MG63 (cell line): ENCODE results near the gene DCLRE1B. TPM values are rescaled to one million over a fixed set of nuclear protein-coding genes. Genes with fewer than 3 reads are reported as not detected.
"Not testable (repeated sequence)": the region's sequence is repeated elsewhere in the genome, so short reads cannot be mapped to it uniquely, and the experiment has no call there.

Experiments used
- DNase-seq: peaks from one replicate; pipeline ENCODE4 v3.0.0-alpha.2; 2020
- H3K27me3 ChIP-seq: fragments of 250-450 bp; sonication (Bioruptor Pico); 2 replicates; pipeline ENCODE4 v1.5.1; 2020; ENCODE audit warnings: mild to moderate bottlenecking, moderate library complexity
- H3K36me3 ChIP-seq: fragments of 250-450 bp; sonication (Bioruptor Pico); 2 replicates; pipeline ENCODE4 v1.5.1; 2020; ENCODE audit warnings: mild to moderate bottlenecking, moderate library complexity
- H3K4me3 ChIP-seq: fragments of 250-450 bp; sonication (Bioruptor Pico); 2 replicates; pipeline ENCODE4 v1.5.1; 2020; ENCODE audit warnings: mild to moderate bottlenecking, moderate library complexity
- H3K9me3 ChIP-seq: fragments of 250-450 bp; sonication (Bioruptor Pico); 2 replicates; pipeline ENCODE4 v1.5.1; 2020; ENCODE audit warnings: mild to moderate bottlenecking, moderate library complexity
- total RNA-seq: library from RNA; depleted of rRNA; stranded (reverse); fragments of >200 nt; shearing (Covaris generic); gene quantifications from 2 replicates; pipeline ENCODE4 v1.2.3, GENCODE V29; 2014; ENCODE audit warnings: low replicate concordance

Gene DCLRE1B
- total RNA-seq, 1 experiment from 2014 or later: 11.6 TPM

DNA sequence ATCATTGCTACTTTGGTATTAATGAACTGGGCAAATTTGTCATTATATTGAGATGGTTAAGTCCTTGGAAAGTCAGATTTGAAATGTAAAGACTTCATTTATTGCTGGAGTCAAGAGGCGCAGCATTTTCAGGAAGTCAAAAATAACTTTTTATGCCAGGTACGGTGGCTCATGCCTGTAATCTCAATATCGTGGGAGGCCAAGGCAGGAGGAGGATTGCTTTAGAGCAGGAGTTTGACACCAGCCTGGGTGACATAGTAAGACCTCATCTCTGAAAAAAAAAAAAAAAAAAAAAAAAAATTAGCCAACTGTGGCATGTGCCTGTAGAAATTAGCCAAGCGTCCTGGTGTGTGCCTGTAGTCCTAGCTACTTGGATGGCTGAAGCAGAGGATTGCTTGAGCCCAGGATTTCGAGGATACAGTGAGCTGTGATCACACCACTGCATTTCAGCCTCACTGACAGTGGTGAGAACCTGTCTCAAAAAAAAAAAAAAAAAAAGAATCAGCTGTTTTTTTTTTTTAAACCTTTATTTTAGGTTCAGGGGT is 29.5 kb downstream of the DCLRE1B start:
- no peak for DNase-seq
- Histone ChIP-seq H3K4me3 (no peak overlapping the region), H3K27me3 (no peaks in the 10 kb centered on the region), H3K36me3 (peaks cover 4% of the 10 kb centered on the region; the same call in 1 of the 2 replicates), H3K9me3 (no peaks in the 10 kb centered on the region)

DNA sequence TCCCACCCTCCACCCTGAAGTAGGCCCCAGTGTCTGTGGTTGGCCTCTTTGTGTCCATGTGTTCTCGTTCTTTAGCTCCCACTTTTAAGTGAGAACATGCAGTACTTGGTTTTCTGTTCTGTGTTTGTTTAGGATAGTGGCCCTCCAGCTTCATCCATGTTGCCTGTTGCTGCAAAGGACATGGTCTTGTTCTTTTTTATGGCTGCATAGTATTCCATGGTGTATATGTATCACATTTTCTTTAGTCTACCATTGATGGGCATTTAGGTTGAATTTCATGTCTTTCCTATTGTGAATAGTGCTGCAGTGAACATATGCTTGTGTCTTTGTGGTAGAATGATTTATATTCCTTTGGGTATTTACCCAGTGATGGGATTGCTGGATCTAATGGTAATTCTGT is 30.1 kb downstream of the DCLRE1B start:
- Histone ChIP-seq H3K4me3 (no peak overlapping the region), H3K27me3 (no peaks in the 10 kb centered on the region), H3K9me3 (no peaks in the 10 kb centered on the region), H3K36me3 (peaks cover 5% of the 10 kb centered on the region)
- DNase-seq: no peak

DNA sequence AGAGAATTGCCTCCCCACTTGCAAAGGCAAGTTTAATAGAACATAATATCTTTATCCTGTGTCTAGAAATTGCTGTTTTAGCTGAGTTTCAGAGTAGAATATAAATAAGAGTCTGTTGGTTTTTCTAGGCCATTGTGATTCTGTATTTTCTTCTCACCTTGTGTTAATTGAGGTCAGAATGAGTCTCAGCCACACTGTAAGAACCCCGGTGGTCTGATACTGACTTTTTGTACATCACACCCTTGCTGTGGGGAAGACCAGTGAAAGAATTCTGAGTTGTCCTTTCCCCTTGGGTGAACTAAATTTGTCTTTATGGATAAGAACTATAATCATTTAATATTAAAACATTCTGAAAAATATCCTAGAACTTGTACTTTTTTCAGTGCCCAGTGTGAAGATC is 30.8 kb downstream of the DCLRE1B start:
- H3K9me3 ChIP-seq: no peaks in the 10 kb centered on the region
- H3K4me3 ChIP-seq: no peak overlapping the region
- H3K36me3 ChIP-seq: peaks cover 13% of the 10 kb centered on the region
- H3K27me3 ChIP-seq: no peaks in the 10 kb centered on the region
- DNase-seq: no peak

DNA sequence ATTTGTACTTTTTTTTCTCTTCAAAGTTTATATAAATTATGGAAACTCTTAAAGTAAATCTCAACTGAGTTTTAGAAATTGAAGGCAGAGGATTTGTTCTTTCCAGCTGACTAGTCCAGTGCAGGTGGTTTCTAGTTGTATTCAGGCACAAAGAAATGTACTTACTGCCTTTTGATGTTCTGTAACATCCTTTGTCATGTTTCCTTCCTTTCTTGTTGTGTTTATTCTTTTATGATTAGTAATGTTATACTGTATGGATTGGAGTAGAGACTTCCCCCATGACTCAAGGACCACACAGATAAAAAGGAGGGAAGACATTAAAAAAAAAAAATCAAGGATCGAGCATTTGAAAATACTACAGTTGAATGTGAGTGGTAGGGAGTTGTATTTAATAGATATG is 32.0 kb downstream of the DCLRE1B start:
- Histone ChIP-seq H3K4me3 (no peak overlapping the region), H3K36me3 (peaks cover 22% of the 10 kb centered on the region), H3K27me3 (no peaks in the 10 kb centered on the region), H3K9me3 (no peaks in the 10 kb centered on the region)
- DNase-seq: no peak

DNA sequence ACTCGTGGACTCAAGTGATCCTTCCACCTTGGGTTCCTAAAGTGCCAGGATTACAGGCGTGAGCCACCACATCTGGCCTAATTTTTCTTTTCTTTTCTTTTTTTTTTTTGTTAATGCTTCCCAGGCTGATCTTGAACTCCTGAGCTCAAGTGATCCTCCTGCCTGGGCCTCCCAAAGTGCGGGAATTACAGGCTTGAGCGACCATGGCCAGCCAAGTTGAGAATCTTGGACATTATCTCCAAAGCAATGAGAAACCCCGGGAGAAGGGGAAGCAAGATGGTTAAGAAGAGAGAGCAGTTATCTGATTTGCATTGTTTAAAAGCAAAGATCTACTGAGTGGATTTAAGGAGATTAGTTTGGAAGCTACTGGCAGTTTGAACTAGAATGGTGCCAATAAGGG is 33.1 kb downstream of the DCLRE1B start:
- H3K36me3 ChIP-seq: peaks cover 30% of the 10 kb centered on the region
- no peak overlapping the region for H3K4me3 ChIP-seq
- H3K9me3 ChIP-seq: no peaks in the 10 kb centered on the region
- H3K27me3 ChIP-seq: no peaks in the 10 kb centered on the region
- no peak for DNase-seq

DNA sequence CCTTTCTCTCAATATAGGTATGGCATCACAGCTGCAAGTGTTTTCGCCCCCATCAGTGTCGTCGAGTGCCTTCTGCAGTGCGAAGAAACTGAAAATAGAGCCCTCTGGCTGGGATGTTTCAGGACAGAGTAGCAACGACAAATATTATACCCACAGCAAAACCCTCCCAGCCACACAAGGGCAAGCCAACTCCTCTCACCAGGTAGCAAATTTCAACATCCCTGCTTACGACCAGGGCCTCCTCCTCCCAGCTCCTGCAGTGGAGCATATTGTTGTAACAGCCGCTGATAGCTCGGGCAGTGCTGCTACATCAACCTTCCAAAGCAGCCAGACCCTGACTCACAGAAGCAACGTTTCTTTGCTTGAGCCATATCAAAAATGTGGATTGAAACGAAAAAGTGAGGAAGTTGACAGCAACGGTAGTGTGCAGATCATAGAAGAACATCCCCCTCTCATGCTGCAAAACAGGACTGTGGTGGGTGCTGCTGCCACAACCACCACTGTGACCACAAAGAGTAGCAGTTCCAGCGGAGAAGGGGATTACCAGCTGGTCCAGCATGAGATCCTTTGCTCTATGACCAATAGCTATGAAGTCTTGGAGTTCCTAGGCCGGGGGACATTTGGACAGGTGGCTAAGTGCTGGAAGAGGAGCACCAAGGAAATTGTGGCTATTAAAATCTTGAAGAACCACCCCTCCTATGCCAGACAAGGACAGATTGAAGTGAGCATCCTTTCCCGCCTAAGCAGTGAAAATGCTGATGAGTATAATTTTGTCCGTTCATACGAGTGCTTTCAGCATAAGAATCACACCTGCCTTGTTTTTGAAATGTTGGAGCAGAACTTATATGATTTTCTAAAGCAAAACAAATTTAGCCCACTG is 35.5 kb downstream of the DCLRE1B start:
- H3K36me3 ChIP-seq: peaks cover 45% of the 10 kb centered on the region
- DNase-seq: no peak
- H3K27me3 ChIP-seq: no peaks in the 10 kb centered on the region
- 0 out of 2 replicates have a peak, but pooled peaks cover 4% of the 10 kb centered on the region for H3K9me3 ChIP-seq
- H3K4me3 ChIP-seq: no peak overlapping the region

DNA sequence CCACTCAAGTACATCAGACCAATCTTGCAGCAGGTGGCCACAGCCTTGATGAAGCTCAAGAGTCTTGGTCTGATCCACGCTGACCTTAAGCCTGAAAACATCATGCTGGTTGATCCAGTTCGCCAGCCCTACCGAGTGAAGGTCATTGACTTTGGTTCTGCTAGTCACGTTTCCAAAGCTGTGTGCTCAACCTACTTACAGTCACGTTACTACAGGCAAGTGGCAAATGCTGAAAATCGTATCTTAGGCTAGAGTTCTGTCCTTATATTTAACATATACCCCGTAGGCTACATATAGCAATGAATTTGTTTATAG is 36.1 kb downstream of the DCLRE1B start:
- no peaks in the 10 kb centered on the region for H3K27me3 ChIP-seq
- no peak for DNase-seq

DNA sequence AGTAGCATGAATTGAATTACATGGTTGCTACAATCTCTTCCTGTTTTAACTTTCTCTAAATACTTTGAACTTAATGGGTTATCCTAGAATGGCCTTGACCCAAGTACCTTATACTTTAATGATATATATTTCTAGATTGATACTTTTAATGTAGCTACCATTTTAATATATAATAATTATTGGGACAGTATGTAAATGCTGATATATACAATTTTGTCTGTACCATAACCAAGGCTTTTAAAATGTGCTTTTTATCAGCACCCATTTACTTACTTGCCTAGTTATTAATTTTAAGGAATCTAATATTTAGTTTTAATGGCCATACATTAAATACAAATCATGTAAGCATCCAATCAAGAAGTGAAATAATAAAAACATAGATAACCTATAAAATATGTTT is 37.4 kb downstream of the DCLRE1B start:
- DNase-seq: no peak
- Histone ChIP-seq H3K4me3 (no peak overlapping the region), H3K27me3 (no peaks in the 10 kb centered on the region), H3K36me3 (peaks cover 54% of the 10 kb centered on the region), H3K9me3 (0 out of 2 replicates have a peak, but pooled peaks cover 4% of the 10 kb centered on the region)

More for the DNA sequence above, 36.1 kb downstream of the DCLRE1B start:
- Histone ChIP-seq H3K9me3 (0 out of 2 replicates have a peak, but pooled peaks cover 4% of the 10 kb centered on the region), H3K4me3 (no peak overlapping the region), H3K36me3 (peaks cover 49% of the 10 kb centered on the region)

DNA sequence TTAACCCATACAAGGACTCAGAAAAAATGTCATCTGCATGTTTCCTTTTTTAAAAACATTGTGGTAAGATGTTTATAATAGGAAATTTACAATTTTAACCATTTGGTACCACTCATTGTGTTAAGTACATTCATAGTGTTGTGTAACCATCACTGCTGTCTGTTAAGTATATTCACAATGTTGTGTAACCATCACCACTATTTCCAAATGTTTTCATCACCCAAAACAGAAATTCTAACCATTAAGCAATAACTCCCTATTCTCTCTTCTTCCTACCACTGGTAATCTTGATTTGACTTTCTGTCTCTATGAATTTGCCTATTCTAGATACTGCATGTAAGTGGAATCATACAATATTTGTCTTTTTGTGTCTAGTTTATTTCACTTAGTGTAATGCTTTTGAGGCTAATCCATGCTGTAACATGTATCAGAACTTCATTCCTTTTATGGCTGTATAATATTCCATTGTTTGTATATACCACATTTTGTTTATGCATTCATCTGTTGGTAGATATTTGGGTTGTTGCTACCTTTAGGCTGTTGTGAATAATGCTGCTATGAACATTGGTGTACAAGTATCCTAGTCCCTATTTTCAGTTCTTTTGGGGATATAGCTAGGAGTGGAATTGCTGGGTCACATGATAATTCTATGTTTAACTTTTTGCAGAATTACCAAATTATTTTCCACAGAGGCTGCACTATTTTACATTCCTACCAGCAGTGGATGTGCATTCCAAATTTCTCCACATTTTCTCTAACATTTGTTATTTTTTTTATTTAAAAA is 38.1 kb downstream of the DCLRE1B start:
- no peak for DNase-seq

DNA sequence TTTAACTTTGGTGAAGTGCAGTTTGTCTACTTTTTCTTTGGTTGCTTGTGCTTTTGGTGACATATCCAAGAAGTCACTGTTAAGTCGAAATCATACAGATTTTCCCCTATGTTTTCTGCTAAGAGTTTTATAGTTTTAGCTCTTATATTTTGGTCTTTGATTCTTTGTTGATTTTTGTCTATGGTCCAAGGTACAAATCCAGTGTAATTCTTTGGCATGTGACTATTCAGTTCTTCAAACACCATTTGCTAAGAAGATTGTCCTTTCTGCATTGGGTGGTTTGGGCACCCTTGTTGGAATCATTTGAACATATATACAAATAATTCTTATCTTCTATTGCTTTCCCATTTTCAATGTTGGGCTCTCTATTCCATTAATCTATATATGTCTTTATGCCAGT is 40.2 kb downstream of the DCLRE1B start:
- peaks cover 57% of the 10 kb centered on the region for H3K36me3 ChIP-seq
- no peaks in the 10 kb centered on the region for H3K27me3 ChIP-seq
- 0 out of 2 replicates have a peak, but pooled peaks cover 4% of the 10 kb centered on the region for H3K9me3 ChIP-seq
- H3K4me3 ChIP-seq: no peak overlapping the region
- DNase-seq: no peak

More for the DNA sequence above, 38.1 kb downstream of the DCLRE1B start:
- peaks cover 54% of the 10 kb centered on the region for H3K36me3 ChIP-seq
- no peak overlapping the region for H3K4me3 ChIP-seq
- no peaks in the 10 kb centered on the region for H3K27me3 ChIP-seq
- 0 out of 2 replicates have a peak, but pooled peaks cover 4% of the 10 kb centered on the region for H3K9me3 ChIP-seq

DNA sequence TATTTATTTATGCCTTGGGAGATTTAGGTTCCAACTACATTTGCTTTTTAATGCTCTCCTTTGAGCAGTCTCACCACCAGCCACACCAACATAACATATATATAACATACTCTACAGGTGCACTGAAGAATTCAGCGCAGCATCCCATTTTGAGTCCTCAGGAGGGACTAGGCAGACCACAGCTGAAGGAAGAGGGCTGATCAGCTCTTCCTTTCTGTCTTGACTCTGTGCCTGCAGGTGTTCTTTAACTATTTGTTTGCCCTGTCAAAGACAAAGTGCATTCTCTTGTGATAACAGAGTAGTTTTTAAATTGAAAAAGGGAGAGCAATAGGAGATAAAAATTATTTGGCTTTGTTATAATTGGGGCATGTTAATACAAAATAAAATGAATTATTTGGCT is 41.0 kb downstream of the DCLRE1B start:
- Histone ChIP-seq H3K9me3 (0 out of 2 replicates have a peak, but pooled peaks cover 4% of the 10 kb centered on the region), H3K4me3 (no peak overlapping the region), H3K36me3 (peaks cover 51% of the 10 kb centered on the region), H3K27me3 (no peaks in the 10 kb centered on the region)
- DNase-seq: no peak

DNA sequence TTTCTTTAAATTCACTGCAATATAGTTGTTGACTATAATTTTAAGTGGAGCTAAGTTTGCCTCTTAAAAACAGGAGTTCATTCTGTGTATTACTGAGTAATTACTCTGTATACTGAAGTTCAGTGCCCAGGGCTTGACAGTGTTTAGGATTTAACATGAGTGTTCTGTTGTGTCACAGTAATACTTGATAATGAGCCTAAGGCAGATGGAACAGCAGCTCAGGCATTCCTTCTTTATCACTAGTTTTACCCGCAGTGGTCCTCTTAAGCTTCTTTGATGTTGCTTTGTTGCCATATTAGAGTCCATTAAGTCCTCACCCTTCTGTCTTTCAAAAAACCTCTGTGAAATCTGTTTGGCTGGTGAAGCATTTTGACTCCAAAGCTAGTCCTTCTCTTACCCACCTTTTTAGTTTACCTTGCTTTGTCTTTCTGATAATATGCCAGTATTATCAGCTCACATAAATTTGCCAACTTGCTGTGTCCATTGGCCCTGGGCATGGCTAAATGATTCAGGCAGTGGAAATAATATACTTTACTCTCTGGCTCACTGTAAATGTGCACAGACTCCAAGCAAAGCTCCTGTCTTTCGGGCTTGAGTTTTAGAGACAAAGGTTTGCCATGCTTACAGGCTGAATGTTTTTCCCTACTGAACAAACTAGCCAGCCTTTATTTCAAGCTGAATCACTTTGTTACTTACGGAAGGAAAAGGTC is 41.7 kb downstream of the DCLRE1B start:
- no peak for DNase-seq
- peaks cover 46% of the 10 kb centered on the region for H3K36me3 ChIP-seq
- no peaks in the 10 kb centered on the region for H3K27me3 ChIP-seq
- H3K4me3 ChIP-seq: no peak overlapping the region
- H3K9me3 ChIP-seq: 0 out of 2 replicates have a peak, but pooled peaks cover 4% of the 10 kb centered on the region

DNA sequence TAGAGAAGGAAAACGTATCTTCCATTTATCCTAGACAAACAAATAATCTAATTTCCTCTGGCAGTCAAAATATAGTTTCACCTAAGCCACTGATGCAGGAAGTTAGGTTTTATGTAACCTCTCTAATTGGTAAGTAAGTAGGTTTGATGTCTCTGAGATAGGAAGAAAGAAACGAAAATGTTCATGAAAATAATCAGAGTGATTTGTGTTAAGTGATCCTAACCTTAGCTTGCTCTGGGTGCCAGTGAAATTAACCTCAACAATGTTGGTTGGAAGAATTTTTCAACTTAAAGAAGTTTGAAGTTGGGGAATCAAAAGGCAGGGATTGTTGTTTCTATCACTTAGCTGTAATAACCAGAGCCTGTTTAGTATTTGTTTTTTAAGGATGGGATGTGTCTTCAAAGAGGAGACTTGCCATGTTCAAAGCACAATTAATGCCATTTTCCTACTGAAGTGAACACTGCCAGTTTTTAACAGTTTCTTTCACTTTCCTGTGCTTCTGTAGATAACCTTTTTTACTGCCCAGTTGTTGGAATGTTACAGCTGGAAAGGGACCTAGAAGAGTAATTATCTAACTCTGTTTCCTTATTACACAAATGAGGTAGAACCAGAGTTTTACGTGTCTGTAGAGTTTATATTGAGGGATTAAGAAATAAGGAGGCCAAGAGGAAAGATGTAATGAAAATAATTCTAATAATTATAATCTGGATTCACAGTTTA is 42.4 kb downstream of the DCLRE1B start:
- Histone ChIP-seq H3K27me3 (no peaks in the 10 kb centered on the region), H3K9me3 (0 out of 2 replicates have a peak, but pooled peaks cover 4% of the 10 kb centered on the region), H3K4me3 (no peak overlapping the region), H3K36me3 (peaks cover 38% of the 10 kb centered on the region)
- DNase-seq: no peak

DNA sequence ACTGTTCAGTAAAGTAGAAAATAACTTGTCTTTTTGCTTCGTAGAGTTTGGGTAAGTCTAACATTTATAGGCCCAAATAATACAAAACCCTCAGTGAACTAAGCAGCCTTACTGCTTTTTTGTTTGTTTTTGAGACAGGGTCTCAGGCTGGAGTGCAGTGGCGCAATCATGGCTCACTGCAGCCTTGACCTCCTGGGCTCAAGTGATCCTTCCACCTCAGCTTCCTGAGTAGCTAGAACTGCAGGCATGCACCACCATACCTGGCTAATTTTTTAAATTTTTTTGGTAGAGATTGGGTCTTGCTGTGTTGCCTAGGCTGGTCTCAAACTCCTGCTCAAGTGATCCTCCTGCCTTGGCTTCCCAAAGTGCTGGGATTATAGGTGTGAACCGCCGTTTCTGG is 43.0 kb downstream of the DCLRE1B start:
- not testable (repeated sequence) for H3K4me3 ChIP-seq, H3K27me3 ChIP-seq, DNase-seq, H3K9me3 ChIP-seq
- peaks cover 34% of the 10 kb centered on the region for H3K36me3 ChIP-seq

DNA sequence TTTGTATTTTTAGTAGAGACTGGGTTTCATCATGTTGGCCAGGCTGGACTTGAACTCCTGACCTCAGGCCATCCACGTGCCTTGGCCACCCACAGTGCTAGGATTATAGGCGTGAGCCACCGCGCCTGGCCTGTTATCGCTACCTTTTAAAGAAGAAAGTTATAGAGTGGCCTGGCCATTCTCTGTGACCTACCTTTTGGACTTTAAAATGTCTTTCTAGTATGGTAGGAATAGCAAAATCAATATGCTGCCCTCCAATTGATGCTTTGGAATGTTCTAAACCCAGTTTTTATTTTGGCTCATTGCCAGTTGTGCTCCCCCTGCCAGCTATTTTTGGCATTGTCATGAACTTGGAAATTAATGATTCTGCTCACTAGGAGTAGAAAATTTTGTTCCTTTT is 43.9 kb downstream of the DCLRE1B start:
- Histone ChIP-seq H3K27me3 (no peaks in the 10 kb centered on the region), H3K4me3 (no peak overlapping the region), H3K9me3 (0 out of 2 replicates have a peak, but pooled peaks cover 4% of the 10 kb centered on the region), H3K36me3 (peaks cover 26% of the 10 kb centered on the region)
- DNase-seq: no peak

DNA sequence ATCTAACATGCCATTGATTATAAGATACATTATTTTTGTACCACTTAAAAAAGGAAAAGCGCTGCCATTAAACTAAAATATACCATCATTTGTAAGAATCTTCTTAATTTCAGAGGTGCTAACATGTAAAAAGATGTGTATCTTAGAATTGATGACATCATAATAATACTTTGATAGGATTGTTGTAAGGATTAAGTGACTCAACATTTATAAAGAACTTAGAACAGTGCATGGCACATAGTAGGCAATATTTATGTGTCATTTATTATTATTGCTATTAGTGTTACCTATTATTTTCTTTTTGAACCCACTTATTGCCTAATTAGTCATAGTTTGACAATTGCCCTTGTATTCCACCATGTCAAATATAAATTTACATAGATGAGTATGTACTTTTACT is 45.8 kb downstream of the DCLRE1B start:
- H3K36me3 ChIP-seq: peaks cover 21% of the 10 kb centered on the region
- no peaks in the 10 kb centered on the region for H3K27me3 ChIP-seq
- H3K4me3 ChIP-seq: no peak overlapping the region
- DNase-seq: no peak
- no peaks in the 10 kb centered on the region for H3K9me3 ChIP-seq
